ENCODE data around the gene NR4A3. TPM values are rescaled to one million over a fixed set of nuclear protein-coding genes. Genes with fewer than 3 reads are reported as not detected.

The NR4A3 gene
- total and polyA plus RNA-seq, 2 donors from 2014 or later = 0.34 to 9.1 TPM

DNA sequence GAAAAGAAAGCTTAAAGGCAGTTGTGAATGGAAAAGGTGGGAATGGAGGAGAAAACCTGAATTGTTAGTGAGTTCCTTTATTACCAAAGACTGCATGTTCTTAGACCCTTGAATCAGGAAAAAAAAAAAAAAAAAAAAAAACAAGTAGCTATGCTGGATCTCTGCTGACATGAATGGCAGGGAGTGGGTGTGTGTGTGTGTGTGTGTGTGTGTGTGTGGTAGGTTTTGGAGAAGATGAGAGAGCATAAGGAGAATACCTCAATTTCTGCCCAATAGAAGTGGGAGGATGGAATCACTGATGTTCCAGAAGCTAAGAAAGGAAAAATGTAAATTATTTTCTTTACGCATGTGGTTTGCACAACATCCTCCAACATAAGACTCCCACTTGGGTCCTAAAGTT, 25.5 kb upstream of the NR4A3 start:
- H3K27ac ChIP-seq (ENCODE audit: low read depth in 2 of 2, low read length in 2 of 2) = no peak overlapping the region
- FAIRE-seq (no peak), DNase-seq (no peak)
- no peaks in the 10 kb centered on the region for H3K9me3 ChIP-seq (ENCODE audit: control insufficient read depth in 2 of 3, insufficient read depth in 1 of 3, low read length in 3 of 3)
- no peak for TF ChIP-seq CTCF (IDR thresholded peaks at IDR 0.05; ENCODE audit: borderline replicate concordance, extremely low read depth, insufficient read depth)
- H3K4me1 ChIP-seq (ENCODE audit: control insufficient read depth in 2 of 3, insufficient read depth in 2 of 3, low read depth in 1 of 3, low read length in 3 of 3) = no peaks in the 10 kb centered on the region
- intact Hi-C loops (cut with DNase I) = no loop called here
- H3K4me3 ChIP-seq (ENCODE audit: low read length in 3 of 3) = no peak overlapping the region
- H3K27me3 ChIP-seq (ENCODE audit: control insufficient read depth, insufficient read depth, low read length) = no peaks in the 10 kb centered on the region
- H3K9ac ChIP-seq (ENCODE audit: low read length in 3 of 3) = no peak overlapping the region
- H3K36me3 ChIP-seq (ENCODE audit: control insufficient read depth in 2 of 3, insufficient read depth in 3 of 3, low read length in 3 of 3) = no peaks in the 10 kb centered on the region

- DNase-seq = no peak
- Histone ChIP-seq H3K4me1 (ENCODE audit: control insufficient read depth in 2 of 3, insufficient read depth in 2 of 3, low read depth in 1 of 3, low read length in 3 of 3) (no peaks in the 10 kb centered on the region), H3K9ac (ENCODE audit: low read length in 3 of 3) (no peak overlapping the region), H3K9me3 (ENCODE audit: control insufficient read depth in 2 of 3, insufficient read depth in 1 of 3, low read length in 3 of 3) (no peaks in the 10 kb centered on the region), H3K27ac (ENCODE audit: low read depth in 2 of 2, low read length in 2 of 2) (no peak overlapping the region), H3K36me3 (ENCODE audit: control insufficient read depth in 2 of 3, insufficient read depth in 3 of 3, low read length in 3 of 3) (no peaks in the 10 kb centered on the region), H3K4me3 (ENCODE audit: low read length in 3 of 3) (no peak overlapping the region), H3K27me3 (ENCODE audit: control insufficient read depth, insufficient read depth, low read length) (no peaks in the 10 kb centered on the region)
- intact Hi-C loops (cut with DNase I) = no loop called here
- no peak for TF ChIP-seq CTCF (IDR thresholded peaks at IDR 0.05; ENCODE audit: borderline replicate concordance, extremely low read depth, insufficient read depth)
- FAIRE-seq = no peak
Measured at GRCh38 chr9:99801775-99802174, 19.9 kb upstream of the NR4A3 start.

DNA sequence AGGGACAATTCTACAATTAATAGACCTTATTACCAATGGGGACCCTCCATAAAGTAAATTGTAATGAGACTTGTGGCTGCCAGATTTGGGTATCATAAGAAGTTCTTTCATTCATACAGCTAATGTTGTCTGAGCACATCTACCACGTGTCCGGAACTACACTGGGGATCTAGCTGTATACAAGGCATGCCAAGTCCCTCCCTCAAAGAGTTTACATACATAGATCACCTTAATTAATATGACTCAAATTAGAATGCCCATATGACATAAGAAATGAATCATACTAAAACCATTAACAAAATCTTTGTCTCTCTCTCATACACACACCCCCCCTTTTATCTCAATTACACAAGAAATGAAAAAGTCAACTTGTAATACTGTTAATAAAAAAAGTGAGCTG, 18.0 kb upstream of the NR4A3 start:
- H3K36me3 ChIP-seq (ENCODE audit: control insufficient read depth in 2 of 3, insufficient read depth in 3 of 3, low read length in 3 of 3) = no peaks in the 10 kb centered on the region
- no peak for DNase-seq
- intact Hi-C loops (cut with DNase I) = no loop called here

More for the DNA sequence above, 18.0 kb upstream of the NR4A3 start:
- Histone ChIP-seq H3K9me3 (ENCODE audit: control insufficient read depth in 2 of 3, insufficient read depth in 1 of 3, low read length in 3 of 3) (no peaks in the 10 kb centered on the region), H3K4me1 (ENCODE audit: control insufficient read depth in 2 of 3, insufficient read depth in 2 of 3, low read depth in 1 of 3, low read length in 3 of 3) (no peaks in the 10 kb centered on the region), H3K4me3 (ENCODE audit: low read length in 3 of 3) (no peak overlapping the region), H3K27ac (ENCODE audit: low read depth in 2 of 2, low read length in 2 of 2) (no peak overlapping the region), H3K9ac (ENCODE audit: low read length in 3 of 3) (no peak overlapping the region), H3K27me3 (ENCODE audit: control insufficient read depth, insufficient read depth, low read length) (no peaks in the 10 kb centered on the region)
- no peak for FAIRE-seq
- no peak for TF ChIP-seq CTCF (IDR thresholded peaks at IDR 0.05; ENCODE audit: borderline replicate concordance, extremely low read depth, insufficient read depth)
